ENCODE results near the gene GNB1L.

DNA sequence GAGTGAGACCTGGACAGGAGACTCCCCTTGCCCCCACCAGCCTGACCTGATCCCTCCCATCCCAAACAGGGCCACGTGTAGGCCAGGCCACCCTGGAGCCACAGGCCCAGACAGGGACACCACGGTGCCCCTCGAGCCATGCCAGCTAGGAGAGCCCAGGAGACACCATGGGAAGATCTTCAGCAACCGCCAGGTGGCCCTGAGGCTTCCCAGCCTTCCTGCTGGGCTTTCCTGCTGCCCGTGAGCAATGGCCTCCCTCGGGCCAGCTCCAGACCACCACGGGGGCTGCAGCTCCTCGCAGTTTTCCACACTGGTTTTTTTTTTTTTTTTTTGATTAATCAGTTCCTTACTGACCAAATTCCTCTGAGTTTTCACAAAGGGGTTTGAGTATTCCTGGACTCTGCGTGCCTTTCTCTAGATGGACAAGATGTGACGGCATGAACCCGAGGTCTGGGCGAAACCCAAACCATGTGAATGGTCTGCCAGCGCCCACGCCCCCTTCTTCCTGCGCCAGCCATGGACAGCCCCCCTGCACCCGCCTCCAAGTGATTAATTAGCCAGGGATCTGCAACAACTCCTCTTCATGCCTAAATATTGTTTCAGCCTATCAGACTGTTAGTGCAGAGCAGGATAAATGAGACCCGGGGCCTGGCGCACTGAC is 53.2 kb downstream of the GNB1L start:
- no peak for TF ChIP-seq EZH2 (IDR thresholded peaks at IDR 0.05; ENCODE audit: borderline replicate concordance, low read depth, low read length, poor library complexity, severe bottlenecking)
- TF ChIP-seq, protein P1, sequence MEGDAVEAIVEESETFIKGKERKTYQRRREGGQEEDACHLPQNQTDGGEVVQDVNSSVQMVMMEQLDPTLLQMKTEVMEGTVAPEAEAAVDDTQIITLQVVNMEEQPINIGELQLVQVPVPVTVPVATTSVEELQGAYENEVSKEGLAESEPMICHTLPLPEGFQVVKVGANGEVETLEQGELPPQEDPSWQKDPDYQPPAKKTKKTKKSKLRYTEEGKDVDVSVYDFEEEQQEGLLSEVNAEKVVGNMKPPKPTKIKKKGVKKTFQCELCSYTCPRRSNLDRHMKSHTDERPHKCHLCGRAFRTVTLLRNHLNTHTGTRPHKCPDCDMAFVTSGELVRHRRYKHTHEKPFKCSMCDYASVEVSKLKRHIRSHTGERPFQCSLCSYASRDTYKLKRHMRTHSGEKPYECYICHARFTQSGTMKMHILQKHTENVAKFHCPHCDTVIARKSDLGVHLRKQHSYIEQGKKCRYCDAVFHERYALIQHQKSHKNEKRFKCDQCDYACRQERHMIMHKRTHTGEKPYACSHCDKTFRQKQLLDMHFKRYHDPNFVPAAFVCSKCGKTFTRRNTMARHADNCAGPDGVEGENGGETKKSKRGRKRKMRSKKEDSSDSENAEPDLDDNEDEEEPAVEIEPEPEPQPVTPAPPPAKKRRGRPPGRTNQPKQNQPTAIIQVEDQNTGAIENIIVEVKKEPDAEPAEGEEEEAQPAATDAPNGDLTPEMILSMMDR (conservative IDR thresholded peaks at IDR 0.05; ENCODE audit: low read depth, low read length): no peak

All from A673 (cell line).